Spleen (tissue), 7 donors: ENCODE data around the gene HEG1.

Source experiments
- POLR2A ChIP-seq, 3 donors: fragments of 450-650 bp; IDR thresholded peaks; one replicate each; pipeline ENCODE4 v1.5.1; 2017; ENCODE audit warnings: antibody characterized with exemption in 3 of 3, mild to moderate bottlenecking in 1 of 3
- TF ChIP-seq, protein P1 (sequence below), 11 experiments: fragments of 200-600 bp in 7 of 11; fragments of 450-650 bp in 4 of 11; sonication (generic) in 4 of 11; IDR thresholded peaks in 8 of 11; conservative IDR thresholded peaks in 3 of 11; 1 replicate in 7 of 11; 2 replicates in 4 of 11; pipeline versions ENCODE4 v1.4.0 to v1.8.0; 2016 to 2021; ENCODE audit warnings: antibody characterized with exemption in 11 of 11, inconsistent platforms in 4 of 11, mild to moderate bottlenecking in 1 of 11
- donor health status: DM: no; HTN: no; CAD: no; lungs with moderate emphysema.
- donor health status: DM: no; HTN: no; CAD: no.
- donor health status: DM: no; HTN: no; CAD: no.

DNA sequence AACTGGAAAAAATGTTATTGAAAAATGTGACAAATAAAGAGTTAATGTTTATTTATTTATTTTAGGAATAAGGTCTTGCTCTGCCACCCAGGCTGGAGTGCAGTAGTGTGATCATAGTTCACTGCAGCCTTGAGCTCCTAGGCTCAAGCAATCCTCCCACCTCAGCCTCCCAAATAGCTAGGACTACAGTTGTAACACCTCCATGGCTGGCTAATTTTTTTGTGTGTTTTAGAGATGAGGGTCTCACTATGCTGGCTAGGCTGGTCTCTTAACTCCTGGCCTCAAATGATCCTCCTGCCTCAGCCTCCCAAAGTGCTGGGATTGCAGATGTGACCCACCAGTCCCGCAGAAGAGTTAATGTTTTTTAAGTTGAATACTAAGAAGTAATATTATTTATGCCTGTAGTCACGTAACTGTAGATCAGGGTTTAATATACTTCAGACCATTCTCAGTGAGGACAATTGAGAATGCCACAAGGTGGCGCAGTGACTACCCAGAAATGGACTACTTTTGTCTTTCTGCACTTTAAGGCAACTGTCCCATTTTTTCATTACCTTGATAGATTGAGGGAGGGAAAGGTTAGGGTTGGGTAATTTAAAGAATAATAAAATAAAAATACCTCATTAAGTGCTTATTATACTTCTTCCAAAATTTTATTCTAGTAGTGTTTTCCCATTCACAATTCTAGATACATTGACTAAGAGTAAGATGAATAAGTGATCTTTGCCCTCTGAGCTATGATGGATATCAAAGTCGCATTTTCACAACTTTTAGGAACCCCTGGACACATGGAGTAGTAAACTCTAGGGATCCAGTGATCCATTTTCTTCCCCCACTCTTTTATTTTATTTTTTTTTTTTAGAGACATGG, 127.2 kb downstream of the HEG1 start:
- TF ChIP-seq, protein P1, sequence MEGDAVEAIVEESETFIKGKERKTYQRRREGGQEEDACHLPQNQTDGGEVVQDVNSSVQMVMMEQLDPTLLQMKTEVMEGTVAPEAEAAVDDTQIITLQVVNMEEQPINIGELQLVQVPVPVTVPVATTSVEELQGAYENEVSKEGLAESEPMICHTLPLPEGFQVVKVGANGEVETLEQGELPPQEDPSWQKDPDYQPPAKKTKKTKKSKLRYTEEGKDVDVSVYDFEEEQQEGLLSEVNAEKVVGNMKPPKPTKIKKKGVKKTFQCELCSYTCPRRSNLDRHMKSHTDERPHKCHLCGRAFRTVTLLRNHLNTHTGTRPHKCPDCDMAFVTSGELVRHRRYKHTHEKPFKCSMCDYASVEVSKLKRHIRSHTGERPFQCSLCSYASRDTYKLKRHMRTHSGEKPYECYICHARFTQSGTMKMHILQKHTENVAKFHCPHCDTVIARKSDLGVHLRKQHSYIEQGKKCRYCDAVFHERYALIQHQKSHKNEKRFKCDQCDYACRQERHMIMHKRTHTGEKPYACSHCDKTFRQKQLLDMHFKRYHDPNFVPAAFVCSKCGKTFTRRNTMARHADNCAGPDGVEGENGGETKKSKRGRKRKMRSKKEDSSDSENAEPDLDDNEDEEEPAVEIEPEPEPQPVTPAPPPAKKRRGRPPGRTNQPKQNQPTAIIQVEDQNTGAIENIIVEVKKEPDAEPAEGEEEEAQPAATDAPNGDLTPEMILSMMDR (IDR thresholded peaks at IDR 0.05 in 8 of 11, conservative IDR thresholded peaks at IDR 0.05 in 3 of 11): peak; percentile 46 to 77 (median 68)
- no peak for TF ChIP-seq POLR2A (IDR thresholded peaks at IDR 0.05)
